ENCODE results near the gene STAT5B. TPM values are rescaled to one million over a fixed set of nuclear protein-coding genes. Genes with fewer than 3 reads are reported as not detected.
"Not testable (repeated sequence)": the region's sequence is repeated elsewhere in the genome, so short reads cannot be mapped to it uniquely, and the experiment has no call there.

STAT5B gene
- total RNA-seq, 2 donors from 2014 or later = 31.4 to 49.1 TPM

- Histone ChIP-seq H3K4me3 (no peak overlapping the region), H3K27me3 (no peaks in the 10 kb centered on the region), H3K36me3 (no peaks in the 10 kb centered on the region), H3K4me1 (peaks cover 0 to 18% of the 10 kb centered on the region in 2 donors), H3K27ac (no peak overlapping the region), H3K9me3 (no peaks in the 10 kb centered on the region)
- no peak for DNase-seq (ENCODE audit: low spot score)
- no peak for TF ChIP-seq CTCF (IDR thresholded peaks at IDR 0.05)
Measured at GRCh38 chr17:42190491-42191274, 85.5 kb downstream of the STAT5B start.

- Histone ChIP-seq H3K4me3 (no peak overlapping the region), H3K27ac (no peak overlapping the region), H3K36me3 (no peaks in the 10 kb centered on the region), H3K27me3 (no peaks in the 10 kb centered on the region), H3K9me3 (no peaks in the 10 kb centered on the region), H3K4me1 (peaks cover 0 to 17% of the 10 kb centered on the region in 2 donors)
- TF ChIP-seq CTCF (IDR thresholded peaks at IDR 0.05) = no peak
- DNase-seq (ENCODE audit: low spot score) = no peak
Measured at GRCh38 chr17:42189651-42189965, 86.6 kb downstream of the STAT5B start.

- Histone ChIP-seq H3K4me3 (no peak overlapping the region), H3K9me3 (no peaks in the 10 kb centered on the region), H3K27ac (no peak overlapping the region), H3K27me3 (no peaks in the 10 kb centered on the region), H3K36me3 (no peaks in the 10 kb centered on the region), H3K4me1 (peaks cover 0 to 18% of the 10 kb centered on the region in 2 donors)
- TF ChIP-seq CTCF (IDR thresholded peaks at IDR 0.05) = no peak
- DNase-seq (ENCODE audit: low spot score) = no peak
Measured at GRCh38 chr17:42188749-42189650, 87.2 kb downstream of the STAT5B start.

- no peak overlapping the region for H3K27ac ChIP-seq
- no peaks in the 10 kb centered on the region for H3K36me3 ChIP-seq
- no peak overlapping the region for H3K4me3 ChIP-seq
- TF ChIP-seq CTCF (IDR thresholded peaks at IDR 0.05) = no peak
- H3K4me1 ChIP-seq = peaks cover 0 to 13% of the 10 kb centered on the region in 2 donors
- DNase-seq (ENCODE audit: low spot score) = no peak
- no peaks in the 10 kb centered on the region for H3K9me3 ChIP-seq
- H3K27me3 ChIP-seq = no peaks in the 10 kb centered on the region
Measured at GRCh38 chr17:42187833-42188232, 88.4 kb downstream of the STAT5B start.

- H3K27ac ChIP-seq; H3K36me3 ChIP-seq; DNase-seq (ENCODE audit: low spot score); H3K27me3 ChIP-seq; H3K9me3 ChIP-seq; H3K4me3 ChIP-seq: not testable (repeated sequence)
- H3K4me1 ChIP-seq = peaks cover 0 to 15% of the 10 kb centered on the region in 2 donors
Measured at GRCh38 chr17:42186191-42186590, 90.0 kb downstream of the STAT5B start.

GRCh38 chr17:42185621-42185930, 90.6 kb downstream of the STAT5B start:
- no peak for TF ChIP-seq CTCF (IDR thresholded peaks at IDR 0.05)
- H3K27me3 ChIP-seq = peaks cover 7 to 13% of the 10 kb centered on the region in 2 donors
- no peaks in the 10 kb centered on the region for H3K36me3 ChIP-seq
- no peak overlapping the region for H3K4me3 ChIP-seq
- no peaks in the 10 kb centered on the region for H3K9me3 ChIP-seq
- no peak overlapping the region for H3K27ac ChIP-seq
- H3K4me1 ChIP-seq = peaks cover 0 to 21% of the 10 kb centered on the region in 2 donors
- DNase-seq (ENCODE audit: low spot score) = no peak

Measured in right atrium auricular region (tissue), 2 donors.